GM12874 (cell line): ENCODE data around the gene EDN1.

Experiments used
- TF ChIP-seq, protein P1 (sequence below): IDR thresholded peaks from 2 replicates; pipeline ENCODE4 v1.5.1; 2011; ENCODE audit warnings: low read depth, mild to moderate bottlenecking, control low read depth, low read length, moderate library complexity; ENCODE audit not compliant: insufficient read depth

The EDN1 gene

DNA sequence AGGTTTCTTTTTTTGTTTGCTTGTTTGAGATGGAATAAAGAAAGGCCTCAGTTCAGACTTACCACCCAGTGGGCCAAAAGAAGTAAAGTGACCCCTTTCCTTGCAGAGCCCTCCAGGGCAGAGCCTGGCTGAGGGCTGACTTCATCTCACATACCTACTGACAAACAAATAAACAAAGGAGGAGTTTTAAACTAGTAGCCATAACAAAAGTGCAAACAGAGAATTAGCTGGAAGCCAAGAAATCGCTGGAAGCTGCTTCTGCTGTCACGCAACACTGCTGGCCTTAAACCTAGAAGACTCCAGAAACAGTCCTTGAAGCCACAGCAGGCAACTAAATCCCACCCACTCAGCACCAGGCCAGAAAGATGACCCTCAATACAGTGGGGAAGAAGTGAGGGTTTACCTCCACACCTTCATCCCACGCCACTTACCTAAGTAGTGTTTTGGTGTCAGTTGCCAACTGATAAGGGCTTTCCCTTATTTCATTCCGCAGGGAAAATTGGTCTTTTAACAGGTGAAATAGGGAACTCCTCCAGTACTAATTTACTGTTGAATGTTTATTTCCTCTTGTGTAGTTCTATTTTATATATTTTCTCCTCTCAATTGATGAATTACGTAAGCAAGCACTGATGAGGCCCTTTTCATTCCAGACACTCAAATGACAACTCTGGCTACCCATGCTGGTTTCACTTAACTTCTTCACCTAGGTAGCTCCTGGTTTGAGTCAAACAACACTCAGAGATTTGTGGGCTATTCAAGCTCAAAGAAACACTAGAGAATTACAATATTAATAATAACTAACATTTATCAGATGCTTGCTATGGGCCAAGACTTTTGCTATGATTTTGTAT lies 46.2 kb downstream of the EDN1 start:
- TF ChIP-seq, protein P1, sequence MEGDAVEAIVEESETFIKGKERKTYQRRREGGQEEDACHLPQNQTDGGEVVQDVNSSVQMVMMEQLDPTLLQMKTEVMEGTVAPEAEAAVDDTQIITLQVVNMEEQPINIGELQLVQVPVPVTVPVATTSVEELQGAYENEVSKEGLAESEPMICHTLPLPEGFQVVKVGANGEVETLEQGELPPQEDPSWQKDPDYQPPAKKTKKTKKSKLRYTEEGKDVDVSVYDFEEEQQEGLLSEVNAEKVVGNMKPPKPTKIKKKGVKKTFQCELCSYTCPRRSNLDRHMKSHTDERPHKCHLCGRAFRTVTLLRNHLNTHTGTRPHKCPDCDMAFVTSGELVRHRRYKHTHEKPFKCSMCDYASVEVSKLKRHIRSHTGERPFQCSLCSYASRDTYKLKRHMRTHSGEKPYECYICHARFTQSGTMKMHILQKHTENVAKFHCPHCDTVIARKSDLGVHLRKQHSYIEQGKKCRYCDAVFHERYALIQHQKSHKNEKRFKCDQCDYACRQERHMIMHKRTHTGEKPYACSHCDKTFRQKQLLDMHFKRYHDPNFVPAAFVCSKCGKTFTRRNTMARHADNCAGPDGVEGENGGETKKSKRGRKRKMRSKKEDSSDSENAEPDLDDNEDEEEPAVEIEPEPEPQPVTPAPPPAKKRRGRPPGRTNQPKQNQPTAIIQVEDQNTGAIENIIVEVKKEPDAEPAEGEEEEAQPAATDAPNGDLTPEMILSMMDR: no peak

DNA sequence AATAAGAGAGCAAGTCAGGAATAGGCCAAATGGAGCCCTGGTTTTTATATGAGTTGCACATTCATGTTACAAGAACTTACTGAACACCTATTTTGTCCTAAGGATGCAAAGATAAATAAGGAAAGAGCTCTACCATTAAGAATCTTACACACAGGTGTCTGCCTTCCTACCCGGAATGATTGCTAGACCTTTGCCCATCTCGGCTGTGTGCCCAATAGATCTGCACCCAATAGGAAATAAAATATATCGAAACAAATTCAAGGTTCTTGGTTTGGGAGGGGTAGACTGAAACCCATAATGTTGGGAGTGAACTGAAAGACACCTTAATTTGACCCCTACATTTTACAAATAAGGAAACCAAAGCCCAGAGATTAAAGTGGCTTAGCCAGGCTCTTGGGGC lies 48.9 kb downstream of the EDN1 start:
- TF ChIP-seq, protein P1: no peak

DNA sequence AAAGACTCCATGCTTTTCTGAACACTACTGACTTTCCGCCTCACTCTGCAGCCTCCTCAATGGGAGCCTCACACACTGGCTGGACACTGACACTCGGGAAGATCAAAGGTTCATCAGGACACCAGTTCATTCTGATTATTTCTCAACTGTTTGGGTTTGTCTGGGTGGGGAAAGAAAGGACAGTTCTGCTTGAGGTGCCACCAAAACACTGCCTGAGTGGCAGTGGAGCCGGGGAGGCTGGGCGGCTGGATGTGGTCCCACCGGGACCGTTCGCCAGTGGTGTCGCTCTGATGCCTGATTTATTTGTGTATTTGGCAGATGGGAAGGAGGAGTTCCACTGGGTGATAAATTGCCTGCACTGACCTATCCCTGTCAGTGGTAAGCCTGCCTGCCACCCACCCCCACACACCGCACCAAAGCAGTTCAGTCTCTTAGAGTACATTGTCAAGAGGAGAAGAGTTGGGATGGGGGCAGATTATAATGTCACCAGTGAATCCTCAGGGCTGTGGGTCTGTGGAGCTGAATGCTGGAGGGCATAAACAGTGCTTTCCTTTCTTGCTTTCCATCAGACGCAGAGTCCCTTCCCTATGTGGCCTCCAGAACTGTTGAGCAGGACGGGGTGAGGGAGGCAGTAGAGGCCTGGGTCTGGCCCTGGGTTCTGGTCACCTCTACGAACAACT lies 49.8 kb downstream of the EDN1 start:
- TF ChIP-seq, protein P1: no peak

DNA sequence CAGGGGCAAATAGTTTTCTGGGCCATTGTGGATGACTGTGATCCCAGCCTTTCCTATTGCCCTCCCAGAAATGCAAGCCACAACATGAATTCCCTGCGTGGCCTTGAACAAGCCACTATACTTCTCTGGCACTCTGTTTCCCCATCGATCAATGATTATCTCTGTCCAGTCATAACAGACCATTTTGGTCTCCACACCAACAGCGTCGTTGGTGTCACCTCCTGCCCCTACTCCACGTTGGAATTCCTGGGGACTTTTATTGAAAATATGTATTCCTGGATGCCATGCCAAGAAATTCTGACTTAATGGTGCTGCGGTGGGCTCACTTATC lies 50.3 kb downstream of the EDN1 start:
- TF ChIP-seq, protein P1: no peak

DNA sequence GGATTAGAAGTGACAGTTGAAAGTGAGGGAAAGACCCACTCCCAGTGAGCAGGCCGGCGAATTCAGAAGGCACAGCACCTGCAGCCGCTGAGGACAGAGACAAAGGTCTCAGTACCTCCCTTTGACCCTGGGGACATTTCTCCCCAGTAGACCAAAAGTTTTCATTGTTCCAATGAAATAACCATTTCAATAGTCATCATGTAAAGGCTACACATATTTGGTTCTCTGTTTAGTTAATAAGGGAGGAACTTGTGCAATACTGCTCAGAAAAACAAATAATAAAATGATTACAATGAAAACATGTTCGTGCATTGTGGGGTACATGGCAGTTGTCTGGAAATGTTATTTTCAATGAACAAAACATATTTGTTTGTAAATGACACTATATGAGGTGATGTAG lies 52.5 kb downstream of the EDN1 start:
- TF ChIP-seq, protein P1: no peak

DNA sequence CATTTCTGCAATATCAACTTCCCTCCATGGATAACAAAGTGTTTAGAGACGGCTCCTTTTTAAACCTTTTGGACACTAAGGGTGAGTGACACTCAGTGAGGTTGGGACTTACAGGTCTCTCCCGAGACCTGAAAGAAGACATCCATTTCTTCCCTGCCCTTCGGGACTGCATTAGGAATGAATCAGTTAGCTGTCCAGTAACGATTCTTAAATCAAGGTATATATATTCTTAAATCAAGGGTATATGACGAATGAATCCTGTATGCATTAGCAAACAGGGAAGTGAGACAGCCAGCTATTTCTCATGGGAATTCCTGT lies 52.9 kb downstream of the EDN1 start:
- TF ChIP-seq, protein P1: no peak

DNA sequence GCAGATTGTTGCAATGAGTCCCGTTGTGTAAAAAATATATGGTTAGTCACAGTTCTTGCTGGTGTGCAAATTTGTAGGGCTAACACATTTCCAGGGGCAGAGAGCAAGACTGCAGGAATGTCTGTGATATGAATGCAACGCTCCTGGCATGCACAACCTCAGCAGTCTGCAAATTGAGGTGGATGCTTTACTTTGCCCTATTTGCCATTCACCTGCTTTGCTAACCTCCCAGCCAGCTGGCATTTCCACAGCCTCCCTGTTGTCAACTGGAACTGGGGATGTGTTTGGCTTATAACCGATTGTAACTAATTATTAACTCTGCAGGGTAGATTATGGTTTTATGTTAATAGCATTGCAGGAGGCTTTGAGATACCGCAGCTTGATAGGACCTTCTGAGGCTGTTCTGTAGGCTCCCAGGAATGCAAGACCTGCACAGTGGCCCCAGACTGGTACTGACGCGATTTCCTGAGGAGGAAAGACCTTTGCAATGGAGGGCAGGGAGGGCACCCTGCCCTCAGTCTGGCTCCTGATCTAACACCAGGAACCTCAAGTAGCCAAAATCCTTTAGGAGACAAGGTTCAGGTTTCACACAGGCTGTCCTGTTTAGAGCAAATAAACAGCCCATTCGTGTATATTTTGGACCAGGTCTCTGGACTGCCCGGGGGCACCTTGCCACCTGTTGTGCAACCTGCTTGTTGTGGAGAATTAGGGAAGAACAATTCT lies 53.4 kb downstream of the EDN1 start:
- TF ChIP-seq, protein P1: no peak
